ENCODE measurements around the gene SCML2.

The SCML2 gene

DNA sequence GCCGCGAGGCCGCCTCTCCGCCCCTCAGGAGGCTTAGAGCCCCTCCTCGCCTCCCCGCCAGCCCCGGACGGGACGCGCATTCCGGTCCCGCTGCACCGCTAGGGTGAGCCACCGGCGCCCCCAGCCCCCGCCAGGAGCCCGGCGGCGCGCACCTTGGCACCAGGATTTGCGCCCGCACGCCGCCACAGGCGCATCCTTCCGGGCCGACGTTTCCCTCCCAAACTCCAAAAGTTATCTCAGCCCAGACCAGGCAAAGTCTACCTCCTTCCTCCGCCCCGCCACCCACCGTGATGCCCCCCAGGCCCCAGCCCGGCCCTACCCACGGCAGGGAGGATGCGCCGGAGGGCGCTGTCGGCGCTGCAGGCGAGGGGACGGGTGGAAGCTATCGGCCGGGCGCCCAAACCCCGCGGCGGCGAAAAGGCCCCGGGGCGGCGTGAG lies 538 bp downstream of the SCML2 start:
- no peaks in the 10 kb centered on the region for H3K4me1 ChIP-seq (ENCODE audit: control insufficient read depth, insufficient read depth, low read length)
- 0 to 1% methylated on average over 50 of the region's 50 CpGs for WGBS, 2 experiments
- H3K9me3 ChIP-seq (ENCODE audit: control insufficient read depth, low read length), result no peaks in the 10 kb centered on the region
- peak overlapping the region; percentile 44 for H3K27ac ChIP-seq (ENCODE audit: insufficient read depth, low read depth, low read length, poor library complexity, severe bottlenecking)
- peaks cover 11% of the 10 kb centered on the region for H3K27me3 ChIP-seq (ENCODE audit: control insufficient read depth, insufficient read depth, low read length, poor library complexity, severe bottlenecking)
- no peaks in the 10 kb centered on the region for H3K36me3 ChIP-seq (ENCODE audit: control insufficient read depth, insufficient read depth, low read length)
- peak overlapping the region; percentile 53 for H3K4me3 ChIP-seq (ENCODE audit: insufficient read depth, low read depth, low read length)

DNA sequence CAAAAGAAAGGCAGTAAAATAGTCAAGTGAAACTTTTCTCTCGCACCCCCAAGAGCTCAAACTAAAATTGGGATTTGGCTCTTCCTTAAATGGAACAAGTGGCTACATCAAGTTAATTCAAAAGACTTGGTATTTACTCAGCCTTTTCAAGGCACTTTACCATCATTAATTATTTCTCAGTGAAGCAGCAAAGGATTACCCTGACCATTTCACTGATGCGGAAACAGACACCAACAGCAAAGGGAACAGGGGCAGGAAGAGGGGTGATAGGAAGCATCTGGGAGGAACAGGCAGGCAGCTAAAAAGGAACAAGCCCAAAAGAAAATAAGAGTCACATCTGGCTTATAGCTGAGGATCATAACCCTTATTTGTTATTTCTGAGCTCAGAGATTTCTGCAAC lies 2.7 kb downstream of the SCML2 start:
- no peak overlapping the region for H3K4me3 ChIP-seq (ENCODE audit: insufficient read depth, low read depth, low read length)
- peaks cover 11% of the 10 kb centered on the region for H3K27me3 ChIP-seq (ENCODE audit: control insufficient read depth, insufficient read depth, low read length, poor library complexity, severe bottlenecking)
- no peaks in the 10 kb centered on the region for H3K4me1 ChIP-seq (ENCODE audit: control insufficient read depth, insufficient read depth, low read length)
- H3K36me3 ChIP-seq (ENCODE audit: control insufficient read depth, insufficient read depth, low read length), result no peaks in the 10 kb centered on the region
- WGBS, 2 experiments, result 62 to 72% methylated on average over 2 of the region's 2 CpGs
- no peak overlapping the region for H3K27ac ChIP-seq (ENCODE audit: insufficient read depth, low read depth, low read length, poor library complexity, severe bottlenecking)
- no peaks in the 10 kb centered on the region for H3K9me3 ChIP-seq (ENCODE audit: control insufficient read depth, low read length)

DNA sequence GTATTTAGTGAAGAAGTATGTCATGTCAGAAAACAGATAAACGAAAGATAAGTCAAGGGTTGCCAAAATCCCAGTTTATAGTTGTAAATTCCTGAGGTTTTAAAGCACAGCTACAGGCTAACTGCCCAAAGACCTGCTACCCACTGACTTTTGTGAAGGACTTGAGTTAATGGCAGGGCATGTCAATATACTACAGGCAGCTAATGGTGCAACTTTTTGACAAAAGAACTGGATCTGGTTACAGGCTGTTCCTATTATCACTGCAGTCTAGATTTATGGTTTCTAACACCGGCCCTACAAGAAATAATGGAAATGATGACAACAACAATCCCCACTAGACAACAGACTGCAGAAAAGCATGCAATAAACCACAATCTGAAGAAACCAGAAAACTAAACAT lies 6.4 kb downstream of the SCML2 start:
- WGBS, 2 experiments, result 72 to 92% methylated on average over 2 of the region's 2 CpGs
- Histone ChIP-seq H3K27me3 (ENCODE audit: control insufficient read depth, insufficient read depth, low read length, poor library complexity, severe bottlenecking) (no peaks in the 10 kb centered on the region), H3K4me1 (ENCODE audit: control insufficient read depth, insufficient read depth, low read length) (no peaks in the 10 kb centered on the region), H3K27ac (ENCODE audit: insufficient read depth, low read depth, low read length, poor library complexity, severe bottlenecking) (no peak overlapping the region), H3K36me3 (ENCODE audit: control insufficient read depth, insufficient read depth, low read length) (no peaks in the 10 kb centered on the region), H3K4me3 (ENCODE audit: insufficient read depth, low read depth, low read length) (no peak overlapping the region), H3K9me3 (ENCODE audit: control insufficient read depth, low read length) (no peaks in the 10 kb centered on the region)

DNA sequence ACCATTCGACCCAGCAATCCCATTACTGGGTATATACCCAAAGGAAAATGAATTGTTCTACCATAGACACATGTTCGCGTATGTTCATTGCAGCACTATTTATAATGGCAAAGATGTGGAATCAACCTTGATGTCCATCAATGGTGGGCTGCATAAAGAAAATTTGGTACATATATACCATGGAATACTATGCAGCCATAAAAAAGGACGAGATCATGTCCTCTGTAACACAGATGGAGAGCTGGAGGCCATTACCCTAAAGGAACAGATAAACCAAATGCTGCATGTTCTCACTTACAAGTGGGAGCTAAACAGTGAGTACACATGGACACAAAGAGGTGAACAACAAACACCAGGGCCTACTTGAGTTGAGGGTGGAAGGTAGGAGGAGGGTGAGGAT lies 45.1 kb downstream of the SCML2 start:
- H3K27ac ChIP-seq (ENCODE audit: insufficient read depth, low read depth, low read length, poor library complexity, severe bottlenecking), result no peak overlapping the region
- no peak overlapping the region for H3K4me3 ChIP-seq (ENCODE audit: insufficient read depth, low read depth, low read length)
- H3K9me3 ChIP-seq (ENCODE audit: control insufficient read depth, low read length), result no peaks in the 10 kb centered on the region
- 93 to 98% methylated on average over 4 of the region's 4 CpGs for WGBS, 2 experiments
- peaks cover 12% of the 10 kb centered on the region for H3K36me3 ChIP-seq (ENCODE audit: control insufficient read depth, insufficient read depth, low read length)
- H3K27me3 ChIP-seq (ENCODE audit: control insufficient read depth, insufficient read depth, low read length, poor library complexity, severe bottlenecking), result no peaks in the 10 kb centered on the region
- no peaks in the 10 kb centered on the region for H3K4me1 ChIP-seq (ENCODE audit: control insufficient read depth, insufficient read depth, low read length)

DNA sequence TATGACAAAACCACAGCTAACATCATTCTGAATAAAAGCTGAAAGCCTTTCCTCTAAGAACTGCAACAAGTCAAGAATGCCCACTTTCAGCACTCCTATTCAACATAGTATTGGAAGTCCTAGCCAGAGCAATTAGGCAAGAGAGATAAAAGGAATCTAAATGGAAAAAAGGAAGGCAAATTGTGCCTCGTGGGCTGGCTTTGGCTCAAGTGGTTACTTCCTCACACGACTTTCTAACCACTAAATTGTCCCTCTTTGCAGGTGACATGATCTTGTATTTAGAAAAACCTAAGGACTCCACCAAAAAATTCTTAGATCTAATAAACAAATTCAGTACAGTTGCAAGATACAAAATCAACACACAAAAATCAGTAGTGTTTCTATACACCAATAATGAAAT lies 57.2 kb downstream of the SCML2 start:
- Histone ChIP-seq H3K36me3 (ENCODE audit: control insufficient read depth, insufficient read depth, low read length) (no peaks in the 10 kb centered on the region), H3K27ac (ENCODE audit: insufficient read depth, low read depth, low read length, poor library complexity, severe bottlenecking) (no peak overlapping the region), H3K4me3 (ENCODE audit: insufficient read depth, low read depth, low read length) (no peak overlapping the region), H3K9me3 (ENCODE audit: control insufficient read depth, low read length) (no peaks in the 10 kb centered on the region), H3K4me1 (ENCODE audit: control insufficient read depth, insufficient read depth, low read length) (no peaks in the 10 kb centered on the region), H3K27me3 (ENCODE audit: control insufficient read depth, insufficient read depth, low read length, poor library complexity, severe bottlenecking) (no peaks in the 10 kb centered on the region)
- WGBS, 2 experiments, result 52 to 76% methylated on average over 2 of the region's 2 CpGs

DNA sequence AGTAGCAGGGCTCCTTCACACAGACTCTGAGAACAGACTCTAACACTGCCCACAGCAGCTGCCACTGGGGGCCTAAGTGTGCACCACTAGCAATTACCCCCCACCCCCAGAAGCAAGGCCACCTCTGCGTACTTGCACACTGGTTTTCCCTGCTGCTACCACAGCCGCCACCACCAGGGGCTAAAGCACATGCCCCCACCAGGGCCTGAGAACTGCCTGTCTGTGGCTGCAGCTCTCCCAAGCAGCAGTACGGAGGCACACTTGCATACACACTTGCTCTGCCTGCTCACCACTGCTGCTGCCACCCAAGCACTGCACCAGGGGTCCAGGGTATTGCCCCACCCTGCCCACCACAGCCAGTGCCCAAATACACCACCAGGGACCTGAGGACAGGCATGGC lies 59.6 kb downstream of the SCML2 start:
- WGBS, 2 experiments, result 79 to 93% methylated on average over 3 of the region's 3 CpGs
- no peaks in the 10 kb centered on the region for H3K36me3 ChIP-seq (ENCODE audit: control insufficient read depth, insufficient read depth, low read length)
- no peaks in the 10 kb centered on the region for H3K9me3 ChIP-seq (ENCODE audit: control insufficient read depth, low read length)
- H3K27ac ChIP-seq (ENCODE audit: insufficient read depth, low read depth, low read length, poor library complexity, severe bottlenecking), result no peak overlapping the region
- no peaks in the 10 kb centered on the region for H3K4me1 ChIP-seq (ENCODE audit: control insufficient read depth, insufficient read depth, low read length)
- no peaks in the 10 kb centered on the region for H3K27me3 ChIP-seq (ENCODE audit: control insufficient read depth, insufficient read depth, low read length, poor library complexity, severe bottlenecking)
- no peak overlapping the region for H3K4me3 ChIP-seq (ENCODE audit: insufficient read depth, low read depth, low read length)

DNA sequence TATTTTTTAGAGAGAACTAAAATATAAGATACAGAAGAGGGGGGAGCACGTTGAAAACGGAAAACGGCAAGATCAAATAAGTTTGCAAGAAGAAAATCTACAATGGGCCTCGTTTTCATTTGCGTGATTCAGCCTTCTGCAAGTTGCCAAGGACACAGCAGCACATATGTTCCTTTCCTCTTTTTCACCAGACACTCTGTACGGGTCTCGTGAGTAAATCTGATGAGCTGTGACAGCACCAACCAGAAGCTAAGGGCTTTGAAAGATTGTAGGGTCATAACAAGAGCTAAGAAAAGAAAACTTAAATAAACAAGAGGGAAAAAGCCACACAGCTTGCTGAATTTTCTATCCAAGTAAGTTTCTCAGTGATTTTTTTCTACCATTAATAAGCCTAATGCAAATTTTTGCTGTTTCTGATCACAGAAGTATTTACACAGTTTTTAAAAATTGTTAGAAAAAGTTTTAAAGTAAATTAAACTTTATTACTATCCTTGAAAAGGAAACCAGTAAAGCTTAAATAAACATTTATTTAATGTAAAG lies 63.4 kb downstream of the SCML2 start:
- no peaks in the 10 kb centered on the region for H3K36me3 ChIP-seq (ENCODE audit: control insufficient read depth, insufficient read depth, low read length)
- H3K4me1 ChIP-seq (ENCODE audit: control insufficient read depth, insufficient read depth, low read length), result no peaks in the 10 kb centered on the region
- H3K4me3 ChIP-seq (ENCODE audit: insufficient read depth, low read depth, low read length), result no peak overlapping the region
- H3K27ac ChIP-seq (ENCODE audit: insufficient read depth, low read depth, low read length, poor library complexity, severe bottlenecking), result no peak overlapping the region
- WGBS, 2 experiments, result 75 to 79% methylated on average over 6 of the region's 7 CpGs
- no peaks in the 10 kb centered on the region for H3K9me3 ChIP-seq (ENCODE audit: control insufficient read depth, low read length)
- no peaks in the 10 kb centered on the region for H3K27me3 ChIP-seq (ENCODE audit: control insufficient read depth, insufficient read depth, low read length, poor library complexity, severe bottlenecking)

DNA sequence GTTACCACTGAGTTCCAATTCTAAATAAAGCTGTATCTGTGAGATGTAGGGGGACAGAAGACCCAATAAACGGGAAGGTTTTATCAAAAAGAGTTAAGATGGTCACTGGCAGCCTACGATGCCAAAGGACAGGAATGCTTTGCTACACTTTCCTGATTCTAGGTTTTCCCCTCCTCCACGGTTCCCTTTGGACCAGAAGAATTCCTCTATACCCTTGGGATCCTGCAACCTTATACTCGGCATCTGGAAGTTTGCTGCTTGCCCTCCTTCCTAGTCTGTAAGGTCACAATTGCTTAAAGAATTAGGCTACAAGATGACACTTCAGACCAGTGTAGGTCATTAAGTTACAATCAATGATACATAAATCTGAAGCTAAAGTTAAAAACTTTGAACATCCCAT lies 64.3 kb downstream of the SCML2 start:
- WGBS, 2 experiments, result 12 to 18% methylated on average over 3 to 4 of the region's 4 CpGs
- Histone ChIP-seq H3K4me1 (ENCODE audit: control insufficient read depth, insufficient read depth, low read length) (no peaks in the 10 kb centered on the region), H3K27ac (ENCODE audit: insufficient read depth, low read depth, low read length, poor library complexity, severe bottlenecking) (no peak overlapping the region), H3K27me3 (ENCODE audit: control insufficient read depth, insufficient read depth, low read length, poor library complexity, severe bottlenecking) (no peaks in the 10 kb centered on the region), H3K4me3 (ENCODE audit: insufficient read depth, low read depth, low read length) (no peak overlapping the region), H3K9me3 (ENCODE audit: control insufficient read depth, low read length) (no peaks in the 10 kb centered on the region), H3K36me3 (ENCODE audit: control insufficient read depth, insufficient read depth, low read length) (no peaks in the 10 kb centered on the region)

DNA sequence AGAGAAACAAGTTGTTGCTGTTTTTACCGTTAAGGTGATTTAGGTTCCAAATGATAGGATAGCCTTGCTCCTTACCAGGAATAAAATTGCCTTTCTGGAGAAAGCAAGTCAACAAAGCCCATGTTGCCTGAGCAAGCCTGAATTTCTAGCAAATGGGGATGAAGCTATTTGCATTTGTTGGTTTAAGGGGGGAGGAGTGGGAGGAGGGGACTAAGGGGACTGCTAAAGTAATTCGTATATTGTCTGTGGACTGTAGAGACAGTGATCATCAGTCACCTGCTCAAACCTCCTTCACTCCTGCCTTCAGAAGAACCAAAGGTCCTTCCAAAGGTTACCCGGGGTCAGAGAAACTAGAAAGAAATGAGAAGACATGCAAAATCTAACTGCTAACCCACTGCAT lies 65.8 kb downstream of the SCML2 start:
- Histone ChIP-seq H3K27me3 (ENCODE audit: control insufficient read depth, insufficient read depth, low read length, poor library complexity, severe bottlenecking) (no peaks in the 10 kb centered on the region), H3K27ac (ENCODE audit: insufficient read depth, low read depth, low read length, poor library complexity, severe bottlenecking) (no peak overlapping the region), H3K4me1 (ENCODE audit: control insufficient read depth, insufficient read depth, low read length) (no peaks in the 10 kb centered on the region), H3K36me3 (ENCODE audit: control insufficient read depth, insufficient read depth, low read length) (no peaks in the 10 kb centered on the region), H3K4me3 (ENCODE audit: insufficient read depth, low read depth, low read length) (peak overlapping the region; percentile 12), H3K9me3 (ENCODE audit: control insufficient read depth, low read length) (no peaks in the 10 kb centered on the region)
- WGBS, 2 experiments, result 4 to 7% methylated on average over 2 of the region's 3 CpGs

DNA sequence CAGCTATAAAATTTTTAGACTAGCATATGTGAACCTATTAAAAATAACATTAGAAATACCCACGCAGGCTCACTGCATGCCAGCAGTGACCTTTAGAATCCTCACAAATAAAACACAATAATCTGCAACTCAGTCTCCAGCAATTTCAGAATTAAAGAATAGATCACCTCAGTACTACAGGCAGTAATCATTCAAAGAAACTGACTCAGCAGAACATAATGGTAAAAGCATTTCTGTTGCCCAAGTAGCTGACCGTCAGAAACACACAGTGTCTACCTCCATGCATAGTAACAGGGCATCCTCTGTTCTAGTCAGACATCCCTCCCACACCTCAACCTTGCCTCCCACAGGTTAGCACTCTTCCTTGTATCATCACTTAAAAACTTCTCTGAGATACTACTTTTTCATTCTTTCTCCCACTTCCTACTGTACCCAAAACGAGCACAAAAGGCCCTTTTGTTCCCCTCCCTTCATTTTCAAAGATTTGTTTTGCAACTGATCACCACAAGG lies 68.1 kb downstream of the SCML2 start:
- Histone ChIP-seq H3K36me3 (ENCODE audit: control insufficient read depth, insufficient read depth, low read length) (no peaks in the 10 kb centered on the region), H3K27ac (ENCODE audit: insufficient read depth, low read depth, low read length, poor library complexity, severe bottlenecking) (no peak overlapping the region), H3K27me3 (ENCODE audit: control insufficient read depth, insufficient read depth, low read length, poor library complexity, severe bottlenecking) (no peaks in the 10 kb centered on the region), H3K4me1 (ENCODE audit: control insufficient read depth, insufficient read depth, low read length) (no peaks in the 10 kb centered on the region), H3K9me3 (ENCODE audit: control insufficient read depth, low read length) (no peaks in the 10 kb centered on the region), H3K4me3 (ENCODE audit: insufficient read depth, low read depth, low read length) (no peak overlapping the region)
- 69 to 77% methylated on average over 3 of the region's 3 CpGs for WGBS, 2 experiments

DNA sequence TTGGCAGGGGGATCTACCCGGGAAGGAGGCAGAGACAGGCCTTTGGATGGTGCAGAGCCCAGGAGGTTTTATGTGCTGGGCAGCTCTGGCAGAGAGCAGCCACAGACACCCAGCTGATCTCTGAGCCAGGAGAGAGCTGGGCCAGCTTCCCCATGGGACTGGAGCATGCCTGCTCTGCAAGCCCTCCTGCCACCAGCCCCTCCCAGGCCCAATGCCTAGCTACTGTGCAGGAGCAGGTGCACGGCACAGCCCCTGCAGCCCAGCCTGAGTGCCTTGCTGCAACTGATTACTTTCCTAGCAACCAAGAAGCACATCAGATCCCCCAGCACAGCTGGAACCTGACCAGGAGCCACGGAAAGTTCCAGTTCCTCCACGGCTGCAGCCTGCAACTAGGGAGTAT lies 76.0 kb downstream of the SCML2 start:
- H3K27me3 ChIP-seq (ENCODE audit: control insufficient read depth, insufficient read depth, low read length, poor library complexity, severe bottlenecking), result no peaks in the 10 kb centered on the region
- no peaks in the 10 kb centered on the region for H3K4me1 ChIP-seq (ENCODE audit: control insufficient read depth, insufficient read depth, low read length)
- H3K4me3 ChIP-seq (ENCODE audit: insufficient read depth, low read depth, low read length), result no peak overlapping the region
- WGBS, 2 experiments, result 78 to 93% methylated on average over 4 of the region's 4 CpGs
- no peaks in the 10 kb centered on the region for H3K9me3 ChIP-seq (ENCODE audit: control insufficient read depth, low read length)
- no peak overlapping the region for H3K27ac ChIP-seq (ENCODE audit: insufficient read depth, low read depth, low read length, poor library complexity, severe bottlenecking)
- no peaks in the 10 kb centered on the region for H3K36me3 ChIP-seq (ENCODE audit: control insufficient read depth, insufficient read depth, low read length)

Measured in ectodermal cell (in vitro differentiated cells).